Loucy (cell line): Measurements from ENCODE around the gene KIZ.

ENCODE experiments used
- EZH2phosphoT487 ChIP-seq: fragments of 200-600 bp; IDR thresholded peaks from 2 replicates; pipeline ENCODE4 v1.6.1; 2018; ENCODE audit warnings: antibody characterized with exemption, mild to moderate bottlenecking, moderate library complexity, borderline replicate concordance
- TF ChIP-seq, protein P1 (sequence below): fragments of 200-600 bp; sonication (generic); conservative IDR thresholded peaks from 2 replicates; pipeline ENCODE4 v1.5.1; 2014; ENCODE audit warnings: mild to moderate bottlenecking, antibody characterized with exemption, low read length

- TF ChIP-seq, protein P1, sequence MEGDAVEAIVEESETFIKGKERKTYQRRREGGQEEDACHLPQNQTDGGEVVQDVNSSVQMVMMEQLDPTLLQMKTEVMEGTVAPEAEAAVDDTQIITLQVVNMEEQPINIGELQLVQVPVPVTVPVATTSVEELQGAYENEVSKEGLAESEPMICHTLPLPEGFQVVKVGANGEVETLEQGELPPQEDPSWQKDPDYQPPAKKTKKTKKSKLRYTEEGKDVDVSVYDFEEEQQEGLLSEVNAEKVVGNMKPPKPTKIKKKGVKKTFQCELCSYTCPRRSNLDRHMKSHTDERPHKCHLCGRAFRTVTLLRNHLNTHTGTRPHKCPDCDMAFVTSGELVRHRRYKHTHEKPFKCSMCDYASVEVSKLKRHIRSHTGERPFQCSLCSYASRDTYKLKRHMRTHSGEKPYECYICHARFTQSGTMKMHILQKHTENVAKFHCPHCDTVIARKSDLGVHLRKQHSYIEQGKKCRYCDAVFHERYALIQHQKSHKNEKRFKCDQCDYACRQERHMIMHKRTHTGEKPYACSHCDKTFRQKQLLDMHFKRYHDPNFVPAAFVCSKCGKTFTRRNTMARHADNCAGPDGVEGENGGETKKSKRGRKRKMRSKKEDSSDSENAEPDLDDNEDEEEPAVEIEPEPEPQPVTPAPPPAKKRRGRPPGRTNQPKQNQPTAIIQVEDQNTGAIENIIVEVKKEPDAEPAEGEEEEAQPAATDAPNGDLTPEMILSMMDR = no peak
- TF ChIP-seq EZH2phosphoT487 = no peak
Observed at GRCh38 chr20:21214431-21214830, 88.5 kb downstream of the KIZ start.
